NCI-H2029 treated with DMSO at 0.1 percent for 48 hours (cell line): ENCODE results near the gene SLC26A6.
A peak's percentile ranks its signal among the peaks of the same experiment; 100 is the strongest.

Experiments used
- DNase-seq: peaks from one replicate; lab custom pipeline; 2025; lab: John Stamatoyannopoulos, UW

The SLC26A6 gene, protein sequence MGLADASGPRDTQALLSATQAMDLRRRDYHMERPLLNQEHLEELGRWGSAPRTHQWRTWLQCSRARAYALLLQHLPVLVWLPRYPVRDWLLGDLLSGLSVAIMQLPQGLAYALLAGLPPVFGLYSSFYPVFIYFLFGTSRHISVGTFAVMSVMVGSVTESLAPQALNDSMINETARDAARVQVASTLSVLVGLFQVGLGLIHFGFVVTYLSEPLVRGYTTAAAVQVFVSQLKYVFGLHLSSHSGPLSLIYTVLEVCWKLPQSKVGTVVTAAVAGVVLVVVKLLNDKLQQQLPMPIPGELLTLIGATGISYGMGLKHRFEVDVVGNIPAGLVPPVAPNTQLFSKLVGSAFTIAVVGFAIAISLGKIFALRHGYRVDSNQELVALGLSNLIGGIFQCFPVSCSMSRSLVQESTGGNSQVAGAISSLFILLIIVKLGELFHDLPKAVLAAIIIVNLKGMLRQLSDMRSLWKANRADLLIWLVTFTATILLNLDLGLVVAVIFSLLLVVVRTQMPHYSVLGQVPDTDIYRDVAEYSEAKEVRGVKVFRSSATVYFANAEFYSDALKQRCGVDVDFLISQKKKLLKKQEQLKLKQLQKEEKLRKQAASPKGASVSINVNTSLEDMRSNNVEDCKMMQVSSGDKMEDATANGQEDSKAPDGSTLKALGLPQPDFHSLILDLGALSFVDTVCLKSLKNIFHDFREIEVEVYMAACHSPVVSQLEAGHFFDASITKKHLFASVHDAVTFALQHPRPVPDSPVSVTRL

DNA sequence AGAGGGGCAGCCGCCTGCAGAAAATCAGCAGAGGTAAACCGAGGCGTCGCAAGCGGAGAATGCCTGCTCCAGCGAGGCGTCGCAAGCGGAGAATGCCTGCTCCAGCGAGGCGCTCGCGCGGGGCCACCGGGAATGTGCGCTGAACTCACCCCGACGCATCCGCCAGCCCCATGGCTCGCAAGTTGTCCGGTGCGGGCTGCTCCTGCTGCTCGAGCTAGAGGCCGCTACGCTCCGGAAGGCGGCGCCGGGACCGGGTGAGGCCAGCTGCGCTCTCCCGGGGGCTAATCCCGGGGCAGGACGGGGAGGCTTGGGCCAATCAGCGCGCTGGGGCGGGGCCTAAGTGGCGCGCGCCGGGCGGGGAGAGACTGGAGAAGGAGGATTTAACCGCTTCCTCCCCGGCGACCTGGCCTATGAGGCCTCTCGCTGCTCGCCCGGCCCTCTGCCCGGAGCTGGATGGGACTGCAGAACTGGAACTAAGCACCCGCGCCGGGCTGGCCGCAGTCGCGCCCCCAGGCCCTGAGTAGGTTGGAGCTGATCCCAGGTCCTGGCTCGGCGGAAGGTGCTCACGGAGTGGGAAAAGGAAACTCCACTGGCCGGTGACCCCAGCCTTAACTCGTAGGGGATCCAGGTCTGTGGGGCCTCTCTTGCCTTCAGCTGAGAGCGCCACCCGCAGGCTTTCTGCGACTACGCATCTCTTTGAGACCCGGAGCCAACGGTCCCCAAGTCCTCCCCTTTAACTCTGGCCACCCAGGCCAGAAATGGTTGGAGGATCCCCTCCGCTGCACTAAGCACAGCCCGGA lies at the start of gene SLC26A6:
TSS of gene SLC26A6 (minus strand) at position 240 of the 800 bp plus-strand sequence. CDS start at position 172, 68 bp downstream.
- peak; percentile 70 for DNase-seq

DNA sequence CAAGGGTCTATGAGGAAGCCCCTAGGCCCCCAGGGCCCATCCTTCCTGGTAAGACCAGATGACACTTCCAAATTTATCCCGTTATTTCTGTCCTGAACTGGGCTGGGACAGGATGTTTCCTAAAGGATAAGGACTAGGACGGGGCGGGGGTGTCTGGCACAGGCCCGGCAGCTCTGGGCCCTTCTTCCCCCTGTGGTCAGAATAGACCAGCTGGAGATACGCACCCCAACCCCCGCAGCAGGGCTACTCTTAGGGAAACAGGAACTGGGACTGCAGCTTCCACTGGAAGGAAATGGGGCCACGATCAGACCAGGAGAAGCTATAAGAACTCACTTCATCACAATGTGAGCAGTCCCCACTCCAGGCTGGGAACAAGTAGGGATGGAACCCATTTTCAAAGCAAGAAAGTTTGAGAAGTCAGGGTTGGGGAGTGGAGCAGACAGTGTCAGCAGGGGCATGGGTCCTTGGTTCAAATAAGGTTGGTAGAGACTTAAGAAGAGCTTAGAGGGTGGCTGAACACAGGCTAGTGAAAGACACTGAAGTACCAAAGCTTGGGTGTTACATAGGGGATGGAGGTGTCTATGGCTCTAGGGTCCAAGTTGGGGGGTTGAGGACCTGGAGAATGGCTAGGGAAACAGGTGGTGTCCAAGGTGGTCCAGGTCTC lies 49.4 kb upstream of the SLC26A6 start:
- no peak for DNase-seq

DNA sequence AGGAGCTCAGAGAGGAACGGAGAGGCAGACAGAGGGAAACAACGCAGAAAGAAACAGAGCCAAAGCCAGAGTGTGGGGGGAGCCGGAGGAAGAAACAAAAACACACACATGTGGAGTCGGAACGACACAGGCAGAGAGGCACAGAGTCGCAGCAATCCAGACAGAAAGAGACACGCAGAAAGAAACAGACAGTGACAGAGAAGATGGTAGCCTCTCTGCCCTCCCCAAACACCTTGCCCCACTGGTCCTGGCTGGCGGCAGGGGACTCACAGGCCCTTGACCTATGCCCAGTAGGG lies 48.7 kb upstream of the SLC26A6 start:
- DNase-seq, result no peak

DNA sequence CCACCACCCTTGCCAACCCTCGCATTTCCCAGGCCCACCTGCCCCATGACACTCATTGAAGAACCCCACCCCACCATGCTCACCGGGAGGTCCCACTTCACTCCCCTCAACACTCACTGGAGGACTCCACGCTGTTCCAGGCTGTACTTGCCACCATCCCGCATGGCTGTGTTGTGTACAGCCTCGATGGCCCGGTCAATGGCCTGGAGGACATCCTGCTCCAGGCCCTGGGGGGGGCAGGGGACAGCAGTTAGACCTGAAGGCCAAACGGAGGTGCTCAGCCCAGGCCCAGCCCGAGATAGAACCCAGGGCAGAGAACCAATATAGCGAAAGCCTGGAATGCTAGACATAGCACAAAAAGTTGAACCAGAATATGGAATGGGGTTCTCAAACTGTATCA lies 47.5 kb upstream of the SLC26A6 start:
- no peak for DNase-seq

DNA sequence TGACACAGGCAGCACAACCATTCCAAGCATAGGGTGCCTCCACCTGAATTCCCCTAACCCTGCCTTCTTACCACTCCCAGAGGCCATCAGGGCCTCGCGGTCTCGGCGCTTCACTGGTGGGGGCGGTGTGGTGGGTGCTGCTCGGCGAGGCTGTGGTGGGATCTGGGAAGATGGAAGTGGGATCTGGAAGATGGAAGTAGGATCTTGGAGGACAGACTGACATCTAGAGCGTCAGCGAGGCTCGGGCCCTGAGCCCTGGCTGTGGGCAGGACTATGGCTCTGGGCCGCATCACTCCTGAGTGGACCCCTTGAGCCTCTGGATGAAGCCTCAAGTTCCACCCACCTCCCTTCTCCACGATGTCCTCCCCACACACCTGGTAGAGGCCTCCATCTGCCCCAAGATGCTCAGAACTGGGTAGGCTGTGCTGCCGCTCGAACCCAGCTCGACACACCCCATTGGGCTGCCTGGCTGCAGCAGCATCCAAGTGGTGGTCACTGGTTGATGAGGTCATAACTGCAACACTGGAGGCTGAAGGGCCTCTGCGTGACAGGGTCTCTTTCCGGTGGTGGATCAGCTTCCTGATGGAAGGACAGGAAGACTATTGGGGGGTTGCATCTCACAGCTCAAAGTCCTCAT lies 46.8 kb upstream of the SLC26A6 start:
- no peak for DNase-seq

DNA sequence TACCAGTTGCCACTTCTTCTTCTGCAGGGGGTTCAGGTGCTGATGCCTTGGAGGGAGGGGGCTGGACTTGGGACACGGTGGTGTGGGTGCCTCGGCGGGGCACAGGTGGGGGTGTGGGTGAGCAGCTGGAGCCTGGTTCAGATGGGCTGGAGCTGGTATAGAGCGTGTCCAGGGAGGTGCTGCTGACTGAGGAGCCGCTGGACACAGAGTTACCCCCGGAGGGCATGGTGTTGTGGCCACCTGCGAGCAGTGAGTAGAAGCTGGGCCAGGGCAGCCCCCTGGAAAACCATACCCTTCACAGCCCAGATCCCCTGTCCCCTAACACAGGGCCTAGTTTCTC lies 46.2 kb upstream of the SLC26A6 start:
- DNase-seq, result no peak

DNA sequence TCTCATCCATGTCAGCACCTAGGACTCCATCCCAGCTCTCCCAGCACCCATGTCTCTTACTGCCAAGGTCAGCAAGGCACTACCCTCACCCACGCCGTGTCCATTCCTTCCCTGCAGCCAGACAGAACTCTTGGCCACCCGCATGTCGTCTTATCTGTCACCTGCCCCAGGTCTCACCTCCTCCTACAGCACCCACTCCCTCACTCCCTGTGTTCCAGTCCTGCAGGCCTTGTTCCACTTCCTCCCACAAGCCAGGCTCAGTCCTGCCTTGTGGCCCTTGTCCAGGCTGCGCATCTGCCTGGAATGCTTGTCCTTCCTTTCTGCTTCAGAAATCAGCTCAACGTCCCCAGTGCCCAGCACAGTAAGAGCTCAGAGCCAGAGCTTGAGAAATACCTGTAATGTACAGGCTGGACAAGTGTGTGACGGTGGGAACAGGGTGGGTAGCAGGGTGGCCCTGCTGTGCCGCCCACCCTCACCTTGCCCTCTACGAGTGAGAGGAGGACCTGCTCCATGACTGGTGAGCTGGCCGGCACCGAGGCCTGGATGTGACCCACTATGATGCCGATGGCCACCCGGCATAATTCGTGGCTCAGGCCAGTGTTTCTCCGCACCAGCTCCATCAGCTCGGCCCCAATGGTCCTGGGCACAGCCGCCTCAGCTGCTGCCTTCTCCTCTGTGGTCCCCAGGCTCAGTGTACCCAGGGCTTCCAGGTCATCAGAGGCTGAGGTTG lies 45.7 kb upstream of the SLC26A6 start:
- no peak for DNase-seq

DNA sequence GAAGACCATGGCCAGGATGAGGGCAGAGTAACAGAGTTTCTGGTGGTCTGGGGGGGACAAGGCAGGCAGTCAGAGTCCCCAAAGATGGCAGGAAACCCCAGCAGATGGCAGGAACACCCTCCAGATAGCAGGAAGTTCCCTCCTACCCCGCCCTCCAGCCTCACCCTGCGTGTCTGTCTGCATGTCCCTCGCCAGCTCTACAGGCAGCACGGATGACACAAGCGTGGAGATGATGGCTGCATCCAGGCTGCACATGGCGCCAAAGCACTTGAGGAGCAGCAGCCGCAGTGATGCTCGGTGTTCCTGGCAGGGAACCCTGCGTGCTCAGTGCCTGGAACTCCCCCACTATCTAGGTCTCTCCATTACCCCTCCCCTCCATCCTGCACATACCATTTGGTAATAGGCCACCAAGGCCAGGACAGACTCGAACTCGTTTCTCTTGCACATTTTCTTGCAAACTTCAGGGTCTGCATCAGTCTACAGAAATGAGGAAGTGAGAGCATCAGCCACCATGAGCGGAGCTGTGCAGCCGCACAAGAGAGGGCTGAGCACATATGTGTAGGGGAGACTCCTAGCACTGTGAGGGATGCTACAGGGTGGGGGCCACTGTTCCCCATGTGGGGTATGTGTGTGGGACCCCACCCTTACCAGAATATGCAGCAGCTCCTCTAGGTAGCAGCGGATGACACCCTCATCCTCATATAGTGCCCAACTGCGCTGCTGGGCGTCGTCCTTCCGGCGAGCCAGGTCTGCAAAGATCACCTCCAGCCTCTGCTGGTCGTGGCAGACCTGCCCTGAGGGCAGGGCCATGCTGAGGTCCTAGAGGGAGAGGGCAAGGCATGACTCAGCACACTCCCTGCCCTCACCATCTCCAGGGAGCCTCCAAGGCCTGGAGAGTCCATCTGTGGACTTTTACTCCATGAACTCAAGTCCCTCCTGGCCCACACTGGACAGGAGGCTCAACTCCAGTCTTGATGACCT lies 44.4 kb upstream of the SLC26A6 start:
- DNase-seq, result no peak

DNA sequence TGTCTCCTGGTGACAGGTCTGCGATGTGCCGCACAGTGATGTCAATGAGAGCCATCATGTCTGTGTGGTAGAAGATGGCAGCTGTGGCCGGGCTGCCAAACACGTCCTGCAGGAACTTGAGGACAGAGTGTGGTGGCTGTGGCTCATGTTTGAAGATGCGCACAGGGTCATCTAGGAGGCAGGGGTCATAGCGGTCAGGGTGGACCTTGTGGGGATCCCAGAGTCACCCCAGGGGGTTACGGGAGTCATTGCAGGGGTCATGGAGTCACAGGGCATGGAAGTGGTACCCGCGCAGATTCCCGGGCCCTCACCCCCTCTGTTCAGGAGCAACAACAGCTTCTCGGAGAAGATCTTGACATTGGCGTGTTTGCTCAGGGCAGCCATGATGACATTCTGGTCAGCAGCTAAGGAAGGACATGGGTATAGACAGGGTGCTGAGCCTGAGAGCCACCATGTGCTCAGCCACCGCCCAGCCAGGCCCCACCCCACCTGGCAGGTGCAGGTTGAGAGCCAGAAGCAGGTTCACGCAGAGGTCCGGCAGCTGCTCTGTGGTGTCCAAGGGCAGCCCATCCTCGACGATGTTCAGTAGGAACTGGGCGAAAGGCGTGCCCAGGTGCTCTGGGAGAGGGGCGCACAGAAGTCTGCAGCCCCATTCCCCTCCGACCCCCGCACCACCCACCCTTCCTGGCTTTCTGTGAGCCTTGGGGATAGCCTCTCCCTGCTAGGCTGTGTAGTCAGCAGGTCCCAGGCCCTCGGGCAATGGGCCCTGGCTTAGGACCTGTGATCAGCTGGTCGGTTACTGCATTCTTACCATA lies 43.5 kb upstream of the SLC26A6 start:
- no peak for DNase-seq

DNA sequence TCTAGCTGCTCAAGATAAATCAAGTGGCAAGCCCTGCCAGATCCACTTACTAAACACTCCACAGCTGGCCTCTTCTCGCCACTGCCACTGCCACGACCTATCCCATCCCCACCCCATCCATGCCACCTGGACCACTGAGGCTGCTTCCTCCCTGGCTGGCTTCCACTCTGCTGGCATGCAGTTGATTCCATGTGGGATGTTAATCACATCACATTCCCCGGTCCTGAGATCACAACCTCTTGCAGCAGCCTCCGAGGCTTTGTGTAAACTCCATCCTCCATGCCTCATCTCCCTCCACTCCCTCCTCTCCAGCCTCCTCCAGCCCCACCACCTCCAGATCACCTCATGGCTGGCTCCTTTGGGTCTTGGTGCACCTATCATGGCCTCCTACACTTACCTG lies 42.8 kb upstream of the SLC26A6 start:
- DNase-seq, result no peak

DNA sequence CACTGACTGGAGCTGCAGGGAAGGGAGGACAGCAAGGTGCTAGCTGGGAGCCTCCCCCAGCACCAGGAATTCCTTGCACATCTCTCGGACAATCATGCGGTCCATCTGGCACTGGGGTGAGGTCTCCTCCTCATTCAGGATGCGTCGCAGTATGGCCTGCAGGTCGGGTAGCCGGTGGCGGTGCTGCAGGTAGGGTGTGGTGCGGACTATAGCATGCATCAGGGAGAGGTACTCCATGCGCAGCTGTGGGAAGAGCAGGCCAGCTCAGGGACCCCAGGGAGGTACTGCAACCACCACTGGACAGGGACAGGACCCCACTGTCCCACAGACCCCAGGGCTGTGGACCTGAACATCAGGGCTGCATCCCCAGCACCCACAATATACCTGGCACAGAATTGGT lies 39.2 kb upstream of the SLC26A6 start:
- DNase-seq, result no peak

DNA sequence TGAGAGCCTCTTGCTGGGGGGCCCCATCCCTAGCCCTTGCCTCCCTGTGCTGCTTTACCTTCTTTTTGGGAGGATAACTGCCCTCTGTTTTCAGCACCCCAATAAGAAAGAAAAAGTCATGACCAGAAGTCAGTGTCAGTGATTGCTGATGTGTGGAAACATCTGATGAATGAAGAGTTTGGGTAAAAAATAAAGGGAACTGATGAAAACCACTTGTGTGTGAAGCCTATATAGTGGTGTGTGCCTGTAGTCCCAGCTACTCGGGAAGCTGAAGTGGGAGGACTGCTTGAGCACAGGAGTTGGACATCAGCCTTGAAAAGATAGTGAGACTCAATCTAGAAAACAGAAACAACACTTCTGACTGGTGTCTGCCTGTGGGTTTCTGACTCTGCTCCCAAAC lies 37.3 kb upstream of the SLC26A6 start:
- no peak for DNase-seq

DNA sequence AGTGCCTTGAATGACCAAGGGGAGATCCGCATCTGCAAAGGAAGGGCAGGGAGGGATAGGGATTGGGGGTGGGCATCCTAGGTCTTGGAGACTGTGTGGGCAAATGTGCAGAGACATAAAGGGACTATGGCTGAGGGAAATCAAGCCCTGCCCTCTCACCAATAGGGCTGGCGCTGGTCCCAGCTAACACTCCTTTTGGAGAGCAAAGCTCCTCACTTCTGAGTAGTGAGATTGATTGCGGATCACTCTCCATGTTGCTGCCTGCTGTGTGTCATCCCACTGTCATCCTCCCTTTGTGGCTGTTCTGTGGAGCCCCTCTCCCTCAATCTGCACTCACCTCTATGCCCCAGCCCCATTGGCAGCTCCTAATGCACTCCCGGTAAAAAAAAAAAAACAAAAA lies 29.7 kb upstream of the SLC26A6 start:
- peak; percentile 38 for DNase-seq

DNA sequence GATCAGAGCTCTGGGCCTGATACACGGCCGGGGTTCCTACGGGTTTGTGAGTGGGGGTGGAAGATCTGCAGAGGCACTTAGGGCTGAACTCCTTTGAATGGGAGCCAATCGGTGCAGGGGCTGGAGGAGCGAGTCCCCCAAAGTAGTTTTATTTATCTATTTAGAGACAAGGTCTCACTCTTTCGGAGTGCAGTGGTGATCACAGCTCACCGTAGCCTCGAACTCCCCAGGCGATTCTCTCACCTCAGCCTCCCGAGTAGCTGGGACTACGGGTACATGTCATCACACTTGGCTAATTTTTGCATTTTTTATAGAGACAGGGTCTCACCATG lies 29.0 kb upstream of the SLC26A6 start:
- DNase-seq, result no peak

DNA sequence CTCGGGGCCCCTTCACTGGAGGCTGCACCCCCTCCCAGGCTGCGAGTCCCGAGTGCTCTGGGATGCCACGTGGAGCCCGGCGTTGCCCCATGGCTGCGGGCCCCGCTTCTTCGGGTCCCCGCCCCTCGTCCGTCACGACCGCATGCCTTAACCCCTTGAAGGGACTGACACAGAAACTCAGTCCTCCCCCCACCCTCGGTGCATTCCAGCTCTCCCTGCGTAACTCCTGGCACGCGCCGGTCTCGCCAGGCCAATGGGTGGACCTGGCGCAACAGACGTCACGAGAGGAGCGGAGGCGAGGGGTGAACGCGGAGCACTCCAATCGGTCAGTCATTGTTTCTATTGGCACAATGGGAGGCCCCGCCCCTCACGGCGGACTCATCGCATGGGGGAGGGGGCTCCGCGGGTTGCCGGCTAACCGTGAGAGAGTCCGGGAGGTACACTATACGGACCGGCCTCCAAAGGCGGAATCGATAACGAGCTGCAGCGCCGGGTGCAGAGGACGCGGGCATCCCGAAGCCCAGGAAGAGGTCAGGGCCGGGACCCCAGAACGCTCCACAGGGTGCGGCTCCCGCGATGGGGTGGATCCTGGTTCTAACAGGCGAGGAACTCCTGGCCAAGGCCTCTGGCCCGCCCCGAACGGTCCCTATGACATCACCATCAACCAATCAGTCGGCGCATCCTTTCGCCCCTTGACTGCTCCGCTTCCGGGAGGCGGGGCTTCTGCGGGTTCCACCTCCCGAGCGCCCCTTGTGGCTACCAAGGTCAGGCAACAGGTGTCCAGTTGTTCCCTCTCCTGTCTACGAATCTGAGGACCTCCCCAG lies 28.4 kb upstream of the SLC26A6 start:
- peak; percentile 89 for DNase-seq

DNA sequence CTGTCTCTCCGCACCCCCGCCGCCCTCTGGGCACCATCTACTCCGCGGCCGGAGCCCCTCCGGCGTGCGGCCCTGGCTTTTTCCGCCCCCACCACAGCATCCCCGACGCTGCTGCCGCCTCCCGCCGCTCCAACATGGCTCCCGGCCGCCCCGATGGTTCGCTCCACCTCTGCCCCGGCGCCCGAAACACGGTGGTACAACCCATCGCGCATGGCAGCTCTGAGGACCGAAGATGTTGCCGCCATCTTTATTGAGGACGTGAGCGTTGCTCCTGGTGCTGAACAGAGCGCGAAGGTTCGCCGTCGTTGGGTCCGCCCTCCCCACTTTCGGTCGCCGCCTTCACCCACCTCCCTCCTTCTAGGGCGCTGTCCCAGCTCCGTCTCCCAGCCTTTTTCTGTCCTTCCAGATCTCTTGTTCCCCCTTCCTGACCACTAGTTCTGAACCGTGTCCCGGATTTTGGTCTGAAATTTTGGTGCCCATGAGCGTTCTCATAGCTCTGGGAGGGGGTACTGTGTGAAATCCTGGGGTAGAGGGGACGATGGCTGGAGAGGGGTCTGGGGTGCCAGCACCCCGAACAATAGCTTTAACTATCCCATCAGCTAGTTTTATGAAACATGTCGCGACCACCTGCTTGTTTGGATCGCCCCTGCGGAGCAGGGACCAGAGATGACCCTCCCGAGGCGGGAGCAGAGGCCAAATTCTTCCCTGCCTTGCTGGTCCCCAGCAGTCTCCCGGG lies 27.7 kb upstream of the SLC26A6 start, which contains the start of gene CELSR3:
TSS of gene CELSR3 (minus strand) at position 134 of the 736 bp plus-strand sequence. CDS start 252 bp downstream, outside the sequence.
- DNase-seq, result peak; percentile 35

DNA sequence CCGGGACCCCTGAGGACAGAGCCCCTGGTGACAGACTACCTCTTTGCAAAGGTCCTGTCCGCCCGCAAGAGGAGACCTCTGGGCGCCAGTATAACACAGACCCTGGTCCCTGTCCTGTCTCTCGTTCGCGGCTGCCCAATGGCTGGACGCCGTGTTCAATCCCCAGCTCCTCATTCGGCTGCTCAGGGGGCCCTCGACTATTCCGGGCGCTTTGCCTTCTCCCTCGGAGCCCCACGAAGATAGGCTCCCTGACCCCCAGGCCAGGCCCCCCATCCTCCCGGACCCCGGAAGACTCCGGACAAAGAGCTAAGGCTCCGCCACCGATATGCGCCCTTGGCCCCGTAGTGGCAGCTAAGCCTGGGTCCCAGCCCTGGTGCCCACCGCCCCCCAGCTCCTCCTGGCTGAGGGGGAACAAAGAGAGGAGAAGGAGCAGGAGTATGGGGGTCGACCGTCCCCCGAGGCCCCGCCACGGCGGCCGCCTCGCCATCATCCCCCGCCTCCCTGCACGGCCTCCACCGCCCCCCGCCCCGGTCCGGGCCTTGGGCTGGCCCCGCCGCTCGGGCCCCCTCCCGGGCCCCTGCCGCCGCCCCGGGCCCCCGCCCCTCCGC lies 27.0 kb upstream of the SLC26A6 start:
- no peak for DNase-seq
